ENCODE results near the gene OLA1.

The OLA1 gene

GRCh38 chr2:174240097-174240496, 8.2 kb downstream of the OLA1 start:
- H3K27me3 ChIP-seq (replicated peaks; ENCODE audit: control insufficient read depth, insufficient read depth, low read length) = no peaks in the 10 kb centered on the region
- TF ChIP-seq, protein P1, sequence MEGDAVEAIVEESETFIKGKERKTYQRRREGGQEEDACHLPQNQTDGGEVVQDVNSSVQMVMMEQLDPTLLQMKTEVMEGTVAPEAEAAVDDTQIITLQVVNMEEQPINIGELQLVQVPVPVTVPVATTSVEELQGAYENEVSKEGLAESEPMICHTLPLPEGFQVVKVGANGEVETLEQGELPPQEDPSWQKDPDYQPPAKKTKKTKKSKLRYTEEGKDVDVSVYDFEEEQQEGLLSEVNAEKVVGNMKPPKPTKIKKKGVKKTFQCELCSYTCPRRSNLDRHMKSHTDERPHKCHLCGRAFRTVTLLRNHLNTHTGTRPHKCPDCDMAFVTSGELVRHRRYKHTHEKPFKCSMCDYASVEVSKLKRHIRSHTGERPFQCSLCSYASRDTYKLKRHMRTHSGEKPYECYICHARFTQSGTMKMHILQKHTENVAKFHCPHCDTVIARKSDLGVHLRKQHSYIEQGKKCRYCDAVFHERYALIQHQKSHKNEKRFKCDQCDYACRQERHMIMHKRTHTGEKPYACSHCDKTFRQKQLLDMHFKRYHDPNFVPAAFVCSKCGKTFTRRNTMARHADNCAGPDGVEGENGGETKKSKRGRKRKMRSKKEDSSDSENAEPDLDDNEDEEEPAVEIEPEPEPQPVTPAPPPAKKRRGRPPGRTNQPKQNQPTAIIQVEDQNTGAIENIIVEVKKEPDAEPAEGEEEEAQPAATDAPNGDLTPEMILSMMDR (IDR thresholded peaks at IDR 0.05; ENCODE audit: insufficient read depth, low read length, poor library complexity, severe bottlenecking) = no peak
- no peak for DNase-seq (ENCODE audit: extremely low read depth, insufficient read length)
- no peak overlapping the region for H3K4me3 ChIP-seq (replicated peaks; ENCODE audit: low read depth, low read length)
- no peaks in the 10 kb centered on the region; the same call in 1 of the 2 replicates for H3K36me3 ChIP-seq (ENCODE audit: control insufficient read depth, insufficient read depth, low read length)

DNA sequence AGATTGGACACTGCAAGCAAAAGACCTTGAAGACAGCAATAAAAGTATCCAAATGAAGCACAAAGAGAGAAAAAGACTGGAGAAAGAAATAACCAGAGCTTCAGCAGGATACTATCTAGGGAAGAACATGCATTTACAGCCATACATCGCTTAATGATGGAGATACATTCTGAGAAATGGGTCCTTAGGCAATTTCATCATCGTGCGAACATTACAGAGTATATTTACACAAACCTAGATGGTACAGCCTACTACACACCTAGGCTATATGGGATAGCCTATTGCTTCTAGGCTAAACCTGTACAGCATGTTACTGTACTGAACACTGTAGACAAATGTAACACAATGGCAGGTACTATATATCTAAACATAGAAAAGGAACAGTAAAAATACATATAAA, 11.9 kb downstream of the OLA1 start:
- Histone ChIP-seq H3K36me3 (ENCODE audit: control insufficient read depth, insufficient read depth, low read length) (no peaks in the 10 kb centered on the region), H3K27me3 (replicated peaks; ENCODE audit: control insufficient read depth, insufficient read depth, low read length) (no peaks in the 10 kb centered on the region), H3K4me3 (replicated peaks; ENCODE audit: low read depth, low read length) (no peak overlapping the region)
- DNase-seq (ENCODE audit: extremely low read depth, insufficient read length) = no peak
- TF ChIP-seq, protein P1 (IDR thresholded peaks at IDR 0.05; ENCODE audit: insufficient read depth, low read length, poor library complexity, severe bottlenecking) = no peak

DNA sequence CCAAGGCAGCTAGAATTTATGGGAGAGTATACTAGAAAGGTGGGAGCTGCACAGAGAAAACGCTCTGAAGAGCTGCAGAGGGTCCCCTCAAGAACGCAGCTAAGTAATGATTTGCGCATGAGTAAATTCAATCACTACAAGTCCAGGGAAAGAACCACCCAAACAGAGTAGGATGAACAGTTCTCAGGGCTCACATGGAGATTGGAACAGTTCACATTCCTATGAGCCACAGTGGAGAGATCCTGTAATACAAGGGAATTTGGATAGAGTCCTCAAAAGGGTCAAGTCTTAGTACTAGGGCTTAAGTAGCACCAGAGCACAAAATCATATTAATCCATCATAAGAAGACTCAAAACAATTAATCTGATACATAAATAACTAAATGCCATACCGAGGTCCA, 12.7 kb downstream of the OLA1 start:
- TF ChIP-seq, protein P1 (IDR thresholded peaks at IDR 0.05; ENCODE audit: insufficient read depth, low read length, poor library complexity, severe bottlenecking) = no peak
- Histone ChIP-seq H3K4me3 (replicated peaks; ENCODE audit: low read depth, low read length) (no peak overlapping the region), H3K36me3 (ENCODE audit: control insufficient read depth, insufficient read depth, low read length) (no peaks in the 10 kb centered on the region), H3K27me3 (replicated peaks; ENCODE audit: control insufficient read depth, insufficient read depth, low read length) (no peaks in the 10 kb centered on the region)
- DNase-seq (ENCODE audit: extremely low read depth, insufficient read length) = no peak

GRCh38 chr2:174233771-174234275, 14.5 kb downstream of the OLA1 start:
- TF ChIP-seq, protein P1 (IDR thresholded peaks at IDR 0.05; ENCODE audit: insufficient read depth, low read length, poor library complexity, severe bottlenecking) = no peak
- no peaks in the 10 kb centered on the region for H3K36me3 ChIP-seq (ENCODE audit: control insufficient read depth, insufficient read depth, low read length)
- no peak overlapping the region for H3K4me3 ChIP-seq (replicated peaks; ENCODE audit: low read depth, low read length)
- no peaks in the 10 kb centered on the region for H3K27me3 ChIP-seq (replicated peaks; ENCODE audit: control insufficient read depth, insufficient read depth, low read length)
- no peak for DNase-seq (ENCODE audit: extremely low read depth, insufficient read length)

GRCh38 chr2:174227748-174228147, 20.6 kb downstream of the OLA1 start:
- no peak overlapping the region for H3K4me3 ChIP-seq (replicated peaks; ENCODE audit: low read depth, low read length)
- no peak for DNase-seq (ENCODE audit: extremely low read depth, insufficient read length)
- H3K27me3 ChIP-seq (replicated peaks; ENCODE audit: control insufficient read depth, insufficient read depth, low read length) = no peaks in the 10 kb centered on the region
- peaks cover 5% of the 10 kb centered on the region; the same call in 1 of the 2 replicates for H3K36me3 ChIP-seq (ENCODE audit: control insufficient read depth, insufficient read depth, low read length)
- TF ChIP-seq, protein P1 (IDR thresholded peaks at IDR 0.05; ENCODE audit: insufficient read depth, low read length, poor library complexity, severe bottlenecking) = no peak

All from GM06990 (cell line).